H9 (cell line): ENCODE measurements around the gene CFAP100. TPM values are rescaled to one million over a fixed set of nuclear protein-coding genes. Genes with fewer than 3 reads are reported as not detected.

Source experiments
- DNase-seq: peaks from one replicate; pipeline ENCODE4 v3.0.0-alpha.2; 2017
- H2AFZ ChIP-seq: one replicate; pipeline ENCODE4 v1.6.1; 2013; ENCODE audit warnings: mild to moderate bottlenecking, low read length, control low read depth, moderate library complexity
- H2AK5ac ChIP-seq: 2 replicates; pipeline ENCODE4 v1.6.1; 2013; ENCODE audit warnings: low read length, control low read depth, mixed read lengths; ENCODE audit not compliant: insufficient read length
- H2BK120ac ChIP-seq: one replicate; pipeline ENCODE4 v1.6.1; 2013; ENCODE audit warnings: low read depth, mild to moderate bottlenecking, low read length, control low read depth, inconsistent platforms; ENCODE audit not compliant: poor library complexity, severe bottlenecking
- H2BK12ac ChIP-seq: 2 replicates; pipeline ENCODE4 v1.6.1; 2013; ENCODE audit warnings: low read length, control low read depth, mixed read lengths, low read depth; ENCODE audit not compliant: insufficient read length
- H2BK15ac ChIP-seq: 2 replicates; pipeline ENCODE4 v1.6.1; 2013; ENCODE audit warnings: low read depth, low read length, control low read depth
- H2BK20ac ChIP-seq: one replicate; pipeline ENCODE4 v1.6.1; 2013; ENCODE audit warnings: low read depth, mild to moderate bottlenecking, low read length, control low read depth, inconsistent platforms; ENCODE audit not compliant: poor library complexity, severe bottlenecking
- H2BK5ac ChIP-seq: 2 replicates; pipeline ENCODE4 v1.6.1; 2013; ENCODE audit warnings: low read length, control low read depth, mixed read lengths; ENCODE audit not compliant: insufficient read length
- H3K14ac ChIP-seq: 2 replicates; pipeline ENCODE4 v1.6.1; 2013; ENCODE audit warnings: low read length, control low read depth; ENCODE audit not compliant: insufficient read depth
- H3K18ac ChIP-seq: 2 replicates; pipeline ENCODE4 v1.6.1; 2013; ENCODE audit warnings: low read depth, mild to moderate bottlenecking, mixed read lengths, low read length, control low read depth; ENCODE audit not compliant: insufficient read length
- H3K23ac ChIP-seq: 2 replicates; pipeline ENCODE4 v1.6.1; 2013; ENCODE audit warnings: low read length, control low read depth, mixed read lengths, low read depth; ENCODE audit not compliant: insufficient read length
- H3K23me2 ChIP-seq: 2 replicates; pipeline ENCODE4 v1.6.1; 2013; ENCODE audit warnings: low read depth, mild to moderate bottlenecking, mixed read lengths, low read length, control low read depth; ENCODE audit not compliant: insufficient read length, poor library complexity, severe bottlenecking
- H3K27ac ChIP-seq: 2 replicates; pipeline ENCODE4 v1.5.1; 2013; ENCODE audit warnings: low read length, control low read depth, mixed read lengths, low read depth; ENCODE audit not compliant: insufficient read length
- H3K27me3 ChIP-seq: 2 replicates; pipeline ENCODE4 v1.6.1; 2013; ENCODE audit warnings: low read length, control low read depth, inconsistent platforms; ENCODE audit not compliant: insufficient read depth
- H3K4ac ChIP-seq: 2 replicates; pipeline ENCODE4 v1.6.1; 2013; ENCODE audit warnings: low read depth, mild to moderate bottlenecking, control low read depth, inconsistent platforms, low read length, moderate library complexity
- H3K4me1 ChIP-seq: 2 replicates; pipeline ENCODE4 v1.6.1; 2013; ENCODE audit warnings: low read length, control low read depth, inconsistent platforms; ENCODE audit not compliant: insufficient read depth
- H3K4me2 ChIP-seq: 2 replicates; pipeline ENCODE4 v1.6.1; 2013; ENCODE audit warnings: low read length, control low read depth, mixed read lengths; ENCODE audit not compliant: insufficient read length, insufficient read depth
- H3K56ac ChIP-seq: 2 replicates; pipeline ENCODE4 v1.6.1; 2013; ENCODE audit warnings: low read depth, mild to moderate bottlenecking, mixed read lengths, low read length, control low read depth; ENCODE audit not compliant: insufficient read length
- H3K79me1 ChIP-seq: 2 replicates; pipeline ENCODE4 v1.6.1; 2013; ENCODE audit warnings: low read depth, mild to moderate bottlenecking, moderate library complexity, low read length, control low read depth, inconsistent platforms; ENCODE audit not compliant: insufficient read depth, poor library complexity, severe bottlenecking
- H3K79me2 ChIP-seq: 2 replicates; pipeline ENCODE4 v1.6.1; 2013; ENCODE audit warnings: low read length, control low read depth, inconsistent platforms; ENCODE audit not compliant: insufficient read depth
- H3K9ac ChIP-seq: 2 replicates; pipeline ENCODE4 v1.6.1; 2013; ENCODE audit warnings: low read length, control low read depth, mixed read lengths; ENCODE audit not compliant: insufficient read length; ENCODE audit errors: extremely low read depth
- H3K9me3 ChIP-seq: one replicate; pipeline ENCODE4 v1.6.1; 2013; ENCODE audit warnings: low read depth, low read length, inconsistent platforms; ENCODE audit not compliant: control insufficient read depth
- H3T11ph ChIP-seq: one replicate; pipeline ENCODE4 v1.6.1; 2013; ENCODE audit warnings: mild to moderate bottlenecking, low read length, control low read depth, inconsistent platforms
- H4K20me1 ChIP-seq: one replicate; pipeline ENCODE4 v1.6.1; 2013; ENCODE audit not compliant: control insufficient read depth, insufficient read length, insufficient read depth
- H4K5ac ChIP-seq: 2 replicates; pipeline ENCODE4 v1.6.1; 2013; ENCODE audit warnings: low read depth, mild to moderate bottlenecking, mixed read lengths, low read length, control low read depth; ENCODE audit not compliant: insufficient read length
- H4K8ac ChIP-seq: replicated peaks from 2 replicates; pipeline ENCODE4 v1.6.1; 2013; ENCODE audit warnings: low read length, control low read depth, mixed read lengths, low read depth; ENCODE audit not compliant: insufficient read length
- H4K91ac ChIP-seq: 2 replicates; pipeline ENCODE4 v1.6.1; 2013; ENCODE audit warnings: low read depth, mild to moderate bottlenecking, moderate library complexity, mixed read lengths, low read length, control low read depth; ENCODE audit not compliant: insufficient read length
- H3K27ac Mint-ChIP-seq, 3 experiments: 2 replicates in 2 of 3; 3 replicates in 1 of 3; pipeline ENCODE4 v1.8.0; 2020 to 2021; ENCODE audit warnings: mixed read lengths in 3 of 3, mild to moderate bottlenecking in 1 of 3, moderate library complexity in 1 of 3
- H3K27me3 Mint-ChIP-seq: 2 replicates; pipeline ENCODE4 v1.8.0; 2021; ENCODE audit warnings: low read depth, mild to moderate bottlenecking, moderate library complexity, mixed read lengths
- H3K36me3 Mint-ChIP-seq, 3 experiments: 2 replicates in 2 of 3; 3 replicates in 1 of 3; pipeline ENCODE4 v1.8.0; 2020 to 2021; ENCODE audit warnings: low read depth in 3 of 3, mixed read lengths in 3 of 3; ENCODE audit not compliant: insufficient read depth in 1 of 3
- H3K4me1 Mint-ChIP-seq, 2 experiments: 2 replicates each; pipeline ENCODE4 v1.8.0; 2020; ENCODE audit warnings: mixed read lengths in 2 of 2
- H3K4me3 Mint-ChIP-seq, 2 experiments: 2 replicates in 1 of 2; 3 replicates in 1 of 2; pipeline ENCODE4 v1.8.0; 2020 to 2021; ENCODE audit warnings: mild to moderate bottlenecking in 2 of 2, mixed read lengths in 2 of 2, moderate library complexity in 1 of 2
- H3K9me3 Mint-ChIP-seq, 2 experiments: 2 replicates in 1 of 2; 3 replicates in 1 of 2; pipeline ENCODE4 v1.8.0; 2020; ENCODE audit warnings: mild to moderate bottlenecking in 2 of 2, mixed read lengths in 2 of 2, moderate library complexity in 1 of 2
- WGBS: extraction: QIAGEN DNeasy Blood & Tissue Kit; methylation state at CpG from one replicate; pipeline ENCODE4 v1.1.7; 2013; ENCODE audit warnings: missing lambda C conversion rate, low lambda C conversion rate, mixed read lengths; ENCODE audit not compliant: insufficient read length; ENCODE audit errors: extremely low coverage; 5-methylcytosine and 5-hydroxymethylcytosine counted together
- total RNA-seq: library from RNA; stranded (reverse); gene quantifications from 2 replicates; pipeline ENCODE4 v1.2.1, GENCODE V29; 2021
- TF ChIP-seq, protein P1 (sequence below): fragments of 200-600 bp; sonication (generic); conservative IDR thresholded peaks from 3 replicates; pipeline ENCODE4 v1.8.0; 2021; ENCODE audit warnings: antibody characterized with exemption, mild to moderate bottlenecking

Gene CFAP100
- total RNA-seq, 1 experiment from 2014 or later = 0.44 TPM

DNA sequence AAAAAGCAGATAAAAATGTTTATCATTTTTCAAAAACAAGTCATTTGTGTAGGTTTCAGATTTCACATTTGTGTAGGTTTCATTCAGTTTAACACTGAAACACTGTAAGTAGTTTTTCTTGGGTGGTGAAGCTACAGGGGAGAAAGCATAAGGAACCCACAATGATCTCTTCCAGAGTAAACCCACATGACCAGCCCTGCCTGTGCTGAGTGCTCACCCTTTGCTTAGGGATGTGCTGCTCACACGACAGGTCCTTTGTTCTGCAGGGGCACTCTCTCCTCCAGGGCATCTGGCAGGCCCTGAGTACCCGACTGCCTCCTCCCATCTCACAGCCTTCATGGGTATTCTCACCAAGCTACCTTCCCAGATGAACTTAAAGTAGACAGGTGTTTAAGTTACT lies 52.1 kb downstream of the CFAP100 start:
- no peak overlapping the region for H2AFZ ChIP-seq
- no CpG with 5 or more reads among the region's 2 CpGs for WGBS
- H4K8ac ChIP-seq = no peak overlapping the region

More for the DNA sequence above, 52.1 kb downstream of the CFAP100 start:
- Histone ChIP-seq H3K14ac (no peak overlapping the region), H3T11ph (no peak overlapping the region), H3K9ac (no peak overlapping the region), H4K20me1 (no peaks in the 10 kb centered on the region), H4K91ac (no peak overlapping the region), H4K5ac (no peak overlapping the region), H3K79me2 (no peaks in the 10 kb centered on the region), H3K56ac (no peak overlapping the region), H3K4me2 (no peak overlapping the region), H2BK20ac (no peak overlapping the region), H2BK15ac (no peak overlapping the region), H3K18ac (no peak overlapping the region), H3K27ac (no peak overlapping the region), H3K27me3 (no peaks in the 10 kb centered on the region), H2BK120ac (no peak overlapping the region), H2BK5ac (no peak overlapping the region), H3K4ac (no peak overlapping the region), H3K79me1 (no peaks in the 10 kb centered on the region), H3K9me3 (no peaks in the 10 kb centered on the region), H3K23ac (no peak overlapping the region), H2BK12ac (no peak overlapping the region), H3K4me1 (no peaks in the 10 kb centered on the region), H3K23me2 (no peaks in the 10 kb centered on the region), H2AK5ac (no peak overlapping the region)
- Mint-ChIP-seq H3K9me3 (no peaks in the 10 kb centered on the region), H3K27me3 (no peaks in the 10 kb centered on the region; the same call in 1 of the 2 replicates), H3K36me3 (peaks cover 7 to 19% (median 10%) of the 10 kb centered on the region in 3 experiments), H3K4me3 (no peak overlapping the region), H3K27ac (no peak overlapping the region), H3K4me1 (peaks cover 18% of the 10 kb centered on the region in 2 experiments)
- TF ChIP-seq, protein P1, sequence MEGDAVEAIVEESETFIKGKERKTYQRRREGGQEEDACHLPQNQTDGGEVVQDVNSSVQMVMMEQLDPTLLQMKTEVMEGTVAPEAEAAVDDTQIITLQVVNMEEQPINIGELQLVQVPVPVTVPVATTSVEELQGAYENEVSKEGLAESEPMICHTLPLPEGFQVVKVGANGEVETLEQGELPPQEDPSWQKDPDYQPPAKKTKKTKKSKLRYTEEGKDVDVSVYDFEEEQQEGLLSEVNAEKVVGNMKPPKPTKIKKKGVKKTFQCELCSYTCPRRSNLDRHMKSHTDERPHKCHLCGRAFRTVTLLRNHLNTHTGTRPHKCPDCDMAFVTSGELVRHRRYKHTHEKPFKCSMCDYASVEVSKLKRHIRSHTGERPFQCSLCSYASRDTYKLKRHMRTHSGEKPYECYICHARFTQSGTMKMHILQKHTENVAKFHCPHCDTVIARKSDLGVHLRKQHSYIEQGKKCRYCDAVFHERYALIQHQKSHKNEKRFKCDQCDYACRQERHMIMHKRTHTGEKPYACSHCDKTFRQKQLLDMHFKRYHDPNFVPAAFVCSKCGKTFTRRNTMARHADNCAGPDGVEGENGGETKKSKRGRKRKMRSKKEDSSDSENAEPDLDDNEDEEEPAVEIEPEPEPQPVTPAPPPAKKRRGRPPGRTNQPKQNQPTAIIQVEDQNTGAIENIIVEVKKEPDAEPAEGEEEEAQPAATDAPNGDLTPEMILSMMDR = no peak
- no peak for DNase-seq
